Measurements from ENCODE around the gene PLK3.

Gene PLK3

DNA sequence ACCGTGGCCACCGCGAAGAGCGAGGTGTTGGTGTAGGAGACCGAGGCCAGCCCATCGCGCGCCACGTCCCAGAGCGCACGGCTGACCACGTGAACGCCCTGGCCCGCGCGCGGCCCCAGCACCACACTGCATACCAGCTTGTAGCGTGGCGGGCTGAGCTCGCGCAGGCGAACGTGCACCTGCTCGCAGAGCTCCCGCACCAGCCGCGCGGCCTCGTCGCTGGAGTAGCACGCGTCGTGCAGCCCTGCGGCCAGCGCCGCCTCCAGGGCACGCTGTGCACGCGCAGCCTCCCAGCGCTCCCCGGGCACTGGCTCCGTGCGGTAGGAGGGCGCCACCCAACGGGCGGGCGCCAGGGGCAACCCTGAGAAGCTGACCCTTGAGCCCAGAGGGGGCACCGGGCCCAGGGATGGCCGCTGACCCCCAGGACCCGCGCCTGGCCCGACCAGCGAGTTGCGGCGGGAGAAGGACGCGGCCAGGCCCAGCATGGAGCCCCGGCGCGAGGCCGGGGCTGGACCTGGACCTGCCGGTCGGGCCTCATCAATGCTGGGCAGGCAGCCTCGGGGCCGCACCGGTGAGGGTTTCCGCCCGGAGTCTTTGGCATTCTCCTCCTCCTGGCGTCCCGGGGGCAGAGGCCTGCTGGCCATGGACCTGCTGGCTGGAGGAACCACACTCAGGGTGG is 6.0 kb downstream of the PLK3 start:
- Histone ChIP-seq H3K9me3 (ENCODE audit: insufficient read depth, low read length) (no peaks in the 10 kb centered on the region), H3K9ac (ENCODE audit: low read length) (no peak overlapping the region), H3K4me2 (ENCODE audit: low read depth, low read length, poor library complexity, severe bottlenecking) (no peak overlapping the region), H4K20me1 (ENCODE audit: low read depth, low read length) (no peaks in the 10 kb centered on the region), H3K4me3 (ENCODE audit: insufficient read depth, low read length, poor library complexity, severe bottlenecking) (no peak overlapping the region), H3K9me2 (replicated peaks; ENCODE audit: insufficient read depth, low read length) (no peaks in the 10 kb centered on the region), H3K36me3 (ENCODE audit: low read length) (no peaks in the 10 kb centered on the region), H3K79me2 (ENCODE audit: insufficient read depth, low read length) (no peaks in the 10 kb centered on the region), H2AFZ (ENCODE audit: low read depth, low read length, severe bottlenecking) (no peak overlapping the region), H3K27ac (ENCODE audit: low read depth, low read length) (no peak overlapping the region), H3F3A (ENCODE audit: insufficient read depth) (peaks cover 11% of the 10 kb centered on the region), H3K27me3 (ENCODE audit: low read length) (no peaks in the 10 kb centered on the region)
- no peak for TF ChIP-seq EZH2phosphoT487 (conservative IDR thresholded peaks at IDR 0.05; ENCODE audit: low read length)
- TF ChIP-seq, protein P1, sequence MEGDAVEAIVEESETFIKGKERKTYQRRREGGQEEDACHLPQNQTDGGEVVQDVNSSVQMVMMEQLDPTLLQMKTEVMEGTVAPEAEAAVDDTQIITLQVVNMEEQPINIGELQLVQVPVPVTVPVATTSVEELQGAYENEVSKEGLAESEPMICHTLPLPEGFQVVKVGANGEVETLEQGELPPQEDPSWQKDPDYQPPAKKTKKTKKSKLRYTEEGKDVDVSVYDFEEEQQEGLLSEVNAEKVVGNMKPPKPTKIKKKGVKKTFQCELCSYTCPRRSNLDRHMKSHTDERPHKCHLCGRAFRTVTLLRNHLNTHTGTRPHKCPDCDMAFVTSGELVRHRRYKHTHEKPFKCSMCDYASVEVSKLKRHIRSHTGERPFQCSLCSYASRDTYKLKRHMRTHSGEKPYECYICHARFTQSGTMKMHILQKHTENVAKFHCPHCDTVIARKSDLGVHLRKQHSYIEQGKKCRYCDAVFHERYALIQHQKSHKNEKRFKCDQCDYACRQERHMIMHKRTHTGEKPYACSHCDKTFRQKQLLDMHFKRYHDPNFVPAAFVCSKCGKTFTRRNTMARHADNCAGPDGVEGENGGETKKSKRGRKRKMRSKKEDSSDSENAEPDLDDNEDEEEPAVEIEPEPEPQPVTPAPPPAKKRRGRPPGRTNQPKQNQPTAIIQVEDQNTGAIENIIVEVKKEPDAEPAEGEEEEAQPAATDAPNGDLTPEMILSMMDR (IDR thresholded peaks at IDR 0.05; ENCODE audit: insufficient read depth, low read length, poor library complexity, severe bottlenecking): no peak

DNA sequence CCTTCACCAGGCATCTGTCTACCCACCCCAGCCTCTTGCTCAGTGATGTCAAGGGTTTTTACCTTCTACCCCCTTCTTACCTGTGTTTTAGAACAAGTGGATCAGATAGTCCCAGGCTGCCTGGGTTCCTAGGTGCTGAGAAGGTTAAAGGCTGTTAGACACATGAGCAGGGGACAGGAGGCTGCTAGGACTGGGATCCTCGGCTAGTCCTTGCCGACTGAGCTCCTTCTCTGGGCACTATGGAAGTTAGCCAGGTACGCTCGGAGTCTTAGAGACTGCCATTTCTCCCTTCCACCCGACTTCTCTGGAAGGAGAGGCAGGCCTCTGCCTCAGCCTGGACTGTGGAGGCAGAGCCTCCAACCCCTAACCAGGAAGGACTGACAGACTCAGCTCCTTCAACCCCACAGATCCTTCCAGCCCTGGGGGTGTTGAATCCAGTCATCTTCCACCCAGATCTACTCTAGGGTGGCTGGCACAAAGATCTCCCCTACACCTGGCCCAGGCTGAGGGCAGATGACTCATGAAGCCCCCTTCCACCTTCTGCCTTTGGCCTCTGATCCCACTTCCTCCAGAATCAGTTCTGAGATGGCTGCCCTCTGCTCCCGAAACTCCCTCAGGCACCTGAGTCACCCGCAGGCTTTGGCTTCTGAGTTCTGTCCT is 6.7 kb downstream of the PLK3 start, which contains the start of gene DYNLT4:
Gene DYNLT4 (minus strand): TSS at position 648 of the 660 bp plus-strand sequence. CDS start 683 bp downstream, outside the sequence.
- H3K27me3 ChIP-seq (ENCODE audit: low read length): no peaks in the 10 kb centered on the region
- H3K36me3 ChIP-seq (ENCODE audit: low read length): no peaks in the 10 kb centered on the region
- H3F3A ChIP-seq (ENCODE audit: insufficient read depth): peaks cover 14% of the 10 kb centered on the region
- TF ChIP-seq, protein P1 (IDR thresholded peaks at IDR 0.05; ENCODE audit: insufficient read depth, low read length, poor library complexity, severe bottlenecking): no peak
- TF ChIP-seq EZH2phosphoT487 (conservative IDR thresholded peaks at IDR 0.05; ENCODE audit: low read length): no peak
- H3K79me2 ChIP-seq (ENCODE audit: insufficient read depth, low read length): no peaks in the 10 kb centered on the region
- H2AFZ ChIP-seq (ENCODE audit: low read depth, low read length, severe bottlenecking): peak within 1 kb of the TSS; percentile 6
- H3K27ac ChIP-seq (ENCODE audit: low read depth, low read length): peak within 1 kb of the TSS; percentile 34
- H4K20me1 ChIP-seq (ENCODE audit: low read depth, low read length): no peaks in the 10 kb centered on the region
- no peaks in the 10 kb centered on the region for H3K9me2 ChIP-seq (replicated peaks; ENCODE audit: insufficient read depth, low read length)
- H3K4me2 ChIP-seq (ENCODE audit: low read depth, low read length, poor library complexity, severe bottlenecking): peak within 1 kb of the TSS; percentile 11
- H3K9me3 ChIP-seq (ENCODE audit: insufficient read depth, low read length): no peaks in the 10 kb centered on the region
- H3K9ac ChIP-seq (ENCODE audit: low read length): peak within 1 kb of the TSS; percentile 9
- H3K4me3 ChIP-seq (ENCODE audit: insufficient read depth, low read length, poor library complexity, severe bottlenecking): no peak within 1 kb of the TSS

DNA sequence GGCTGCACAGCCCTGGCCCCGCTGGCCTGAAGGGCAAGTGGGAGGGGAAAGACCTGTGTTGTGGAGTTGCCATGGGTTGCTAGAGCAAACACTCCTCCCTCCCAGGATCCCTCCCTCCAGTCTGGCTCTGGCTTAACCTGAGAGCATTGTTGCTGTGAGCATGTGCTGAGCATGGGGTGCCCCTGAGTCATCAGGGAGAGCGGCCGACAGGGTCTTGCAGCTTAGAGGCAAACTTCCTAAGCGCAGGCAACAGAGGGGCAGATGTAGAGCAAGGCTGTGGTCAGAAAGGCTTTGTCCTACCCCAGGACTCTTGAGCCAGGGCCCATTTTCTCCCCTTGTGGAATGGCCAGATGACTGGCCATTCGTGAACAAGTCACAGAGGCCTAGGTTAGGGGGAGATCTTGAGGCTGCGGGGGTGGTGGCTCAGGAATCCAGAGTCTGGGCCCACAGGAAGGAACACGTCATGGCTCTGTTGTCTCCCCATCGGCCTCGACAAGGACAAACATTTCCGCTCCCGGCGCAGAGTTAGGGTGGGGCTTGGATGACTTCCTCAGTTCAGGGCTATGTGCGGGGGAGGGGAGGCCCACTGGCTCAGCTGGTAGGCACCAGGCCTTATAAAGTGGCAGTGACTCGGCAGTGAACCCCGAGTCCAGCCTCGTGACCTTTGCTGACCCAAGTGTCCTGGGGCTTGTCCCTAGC is 7.3 kb downstream of the PLK3 start:
- peak overlapping the region; percentile 34 for H3K27ac ChIP-seq (ENCODE audit: low read depth, low read length)
- peaks cover 14% of the 10 kb centered on the region for H3F3A ChIP-seq (ENCODE audit: insufficient read depth)
- TF ChIP-seq, protein P1 (IDR thresholded peaks at IDR 0.05; ENCODE audit: insufficient read depth, low read length, poor library complexity, severe bottlenecking): no peak
- no peak for TF ChIP-seq EZH2phosphoT487 (conservative IDR thresholded peaks at IDR 0.05; ENCODE audit: low read length)
- H4K20me1 ChIP-seq (ENCODE audit: low read depth, low read length): no peaks in the 10 kb centered on the region
- peak overlapping the region; percentile 6 for H2AFZ ChIP-seq (ENCODE audit: low read depth, low read length, severe bottlenecking)
- H3K9me3 ChIP-seq (ENCODE audit: insufficient read depth, low read length): no peaks in the 10 kb centered on the region
- H3K4me2 ChIP-seq (ENCODE audit: low read depth, low read length, poor library complexity, severe bottlenecking): peak overlapping the region; percentile 11
- H3K27me3 ChIP-seq (ENCODE audit: low read length): no peaks in the 10 kb centered on the region
- no peak overlapping the region for H3K4me3 ChIP-seq (ENCODE audit: insufficient read depth, low read length, poor library complexity, severe bottlenecking)
- H3K36me3 ChIP-seq (ENCODE audit: low read length): no peaks in the 10 kb centered on the region
- H3K79me2 ChIP-seq (ENCODE audit: insufficient read depth, low read length): no peaks in the 10 kb centered on the region
- peak overlapping the region; percentile 9 for H3K9ac ChIP-seq (ENCODE audit: low read length)
- H3K9me2 ChIP-seq (replicated peaks; ENCODE audit: insufficient read depth, low read length): no peaks in the 10 kb centered on the region

Data from SU-DHL-6 (cell line).